Thymus (tissue), 11 donors: ENCODE measurements around the gene ARHGAP40. TPM values are rescaled to one million over a fixed set of nuclear protein-coding genes. Genes with fewer than 3 reads are reported as not detected.

ENCODE experiments used
- DNase-seq, 9 donors: peaks; one replicate each; pipeline ENCODE4 v3.0.0-alpha.2; 2013; ENCODE audit warnings: low spot score in 9 of 9, low read depth in 6 of 9, missing footprints in 1 of 9
- H3K27ac ChIP-seq, 2 donors: one replicate each; pipeline ENCODE4 v1.5.1; 2013; ENCODE audit warnings: control low read depth in 1 of 2, low read depth in 1 of 2, low read length in 1 of 2, mild to moderate bottlenecking in 1 of 2, moderate library complexity in 1 of 2
- H3K27me3 ChIP-seq, 2 donors: one replicate each; pipeline ENCODE4 v1.5.1; 2013; ENCODE audit warnings: low read length in 1 of 2; ENCODE audit not compliant: control insufficient read depth in 2 of 2, insufficient read depth in 1 of 2
- H3K36me3 ChIP-seq, 2 donors: one replicate each; pipeline ENCODE4 v1.5.1; 2013; ENCODE audit warnings: low read length in 1 of 2, mild to moderate bottlenecking in 1 of 2, moderate library complexity in 1 of 2; ENCODE audit not compliant: control insufficient read depth in 2 of 2, insufficient read depth in 2 of 2
- H3K4me1 ChIP-seq, 2 donors: one replicate each; pipeline ENCODE4 v1.5.1; 2013; ENCODE audit warnings: low read length in 2 of 2; ENCODE audit not compliant: control insufficient read depth in 2 of 2, insufficient read depth in 2 of 2
- H3K4me3 ChIP-seq, 2 donors: one replicate each; pipeline ENCODE4 v1.5.1; 2013; ENCODE audit warnings: low read length in 2 of 2, control low read depth in 1 of 2, mild to moderate bottlenecking in 1 of 2
- H3K9me3 ChIP-seq, 2 donors: one replicate each; pipeline ENCODE4 v1.5.1; 2013; ENCODE audit warnings: low read length in 1 of 2, mild to moderate bottlenecking in 1 of 2; ENCODE audit not compliant: control insufficient read depth in 2 of 2, insufficient read depth in 1 of 2
- WGBS: extraction: QIAGEN DNeasy Blood & Tissue Kit; methylation state at CpG from one replicate; pipeline ENCODE4 v1.1.7; 2013; 5-methylcytosine and 5-hydroxymethylcytosine counted together
- polyA plus RNA-seq: library from polyadenylated mRNA; stranded (reverse); fragments of 200-250 nt; gene quantifications from one replicate; pipeline ENCODE4 v1.2.3, GENCODE V29; 2013
- total RNA-seq: library from RNA; stranded (reverse); fragments of 120-200 nt; gene quantifications from one replicate; pipeline ENCODE4 v1.2.4, GENCODE V29; 2013
- donor health status: healthy.

The ARHGAP40 gene
- total and polyA plus RNA-seq, 2 donors = 1.8 TPM; not detected in 1

DNA sequence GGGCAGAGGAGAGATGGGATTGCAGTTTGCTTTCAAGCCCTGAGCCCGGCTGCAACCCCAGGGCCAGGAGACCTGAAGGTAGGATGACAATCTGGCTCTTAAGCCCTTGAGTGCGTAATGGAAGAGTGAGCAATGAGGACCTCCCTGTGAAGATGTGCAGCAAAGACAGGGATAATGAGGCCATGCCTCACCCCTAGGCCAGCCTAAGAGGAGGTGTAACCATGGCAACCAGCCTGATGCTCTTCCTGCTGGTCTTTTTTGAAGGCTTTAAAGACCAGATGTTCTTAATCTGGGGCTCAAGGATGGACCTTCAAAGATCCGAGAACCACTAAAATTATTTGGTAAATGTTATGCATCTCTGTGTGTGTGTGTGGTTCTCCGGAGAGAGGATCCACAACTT is 8.2 kb downstream of the ARHGAP40 start:
- no peaks in the 10 kb centered on the region for H3K36me3 ChIP-seq
- 93% methylated on average over 4 of the region's 4 CpGs for WGBS
- no peaks in the 10 kb centered on the region for H3K9me3 ChIP-seq
- H3K4me3 ChIP-seq = no peak overlapping the region
- no peak overlapping the region for H3K27ac ChIP-seq
- DNase-seq = no peak
- H3K4me1 ChIP-seq = no peaks in the 10 kb centered on the region
- peaks cover 4 to 18% of the 10 kb centered on the region in 2 donors for H3K27me3 ChIP-seq

DNA sequence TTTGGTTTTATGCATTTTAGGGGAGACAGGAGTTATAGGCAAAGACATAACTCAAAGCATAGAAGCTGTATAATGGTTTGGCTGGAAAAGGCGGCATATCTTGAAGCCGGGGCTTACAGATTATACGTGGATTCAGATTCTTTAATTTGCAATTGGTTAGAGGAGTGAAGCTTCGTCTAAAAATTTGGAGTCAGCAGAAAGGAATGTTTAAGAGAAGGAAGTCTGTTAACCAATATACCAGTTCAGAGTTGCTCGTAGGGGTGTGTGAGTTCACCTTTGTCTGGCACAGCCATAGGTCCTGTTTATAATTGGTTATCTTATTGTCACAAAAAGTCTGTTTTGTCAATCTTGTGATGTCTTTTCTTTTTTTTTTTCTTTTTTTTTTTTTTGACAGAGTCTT is 8.9 kb downstream of the ARHGAP40 start:
- Histone ChIP-seq H3K36me3 (no peaks in the 10 kb centered on the region), H3K9me3 (no peaks in the 10 kb centered on the region), H3K4me3 (no peak overlapping the region), H3K27ac (no peak overlapping the region), H3K27me3 (peaks cover 4 to 18% of the 10 kb centered on the region in 2 donors), H3K4me1 (no peaks in the 10 kb centered on the region)
- WGBS = 90% methylated on average over 5 of the region's 5 CpGs
- no peak for DNase-seq

- Histone ChIP-seq H3K4me1 (no peaks in the 10 kb centered on the region), H3K27me3 (peaks cover 0 to 6% of the 10 kb centered on the region in 2 donors), H3K27ac (no peak overlapping the region), H3K4me3 (no peak overlapping the region), H3K36me3 (no peaks in the 10 kb centered on the region), H3K9me3 (no peaks in the 10 kb centered on the region)
- no peak for DNase-seq
- 80% methylated on average over 5 of the region's 5 CpGs for WGBS
Measured at GRCh38 chr20:38612751-38613515, 11.3 kb downstream of the ARHGAP40 start.

DNA sequence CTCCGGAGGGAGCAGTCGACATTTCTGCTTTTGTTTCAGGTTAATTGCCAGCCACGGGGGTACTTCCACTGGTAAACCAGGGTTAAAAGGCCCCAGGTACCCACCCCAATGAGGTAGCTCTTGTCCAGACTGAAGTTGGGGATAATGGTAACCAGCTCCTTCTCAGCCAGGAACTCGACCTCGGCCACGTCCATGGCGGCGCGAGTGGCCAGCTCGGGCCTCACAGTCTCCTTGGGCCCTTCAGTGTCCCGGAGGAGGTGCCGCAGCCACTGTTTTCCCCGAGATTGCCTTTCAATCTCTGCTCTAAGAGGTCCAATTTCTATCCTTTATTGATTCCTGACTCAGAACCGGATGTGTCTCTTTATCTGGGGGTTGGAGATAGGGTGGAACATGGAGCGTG is 13.7 kb downstream of the ARHGAP40 start:
- 93% methylated on average over 15 of the region's 15 CpGs for WGBS
- H3K4me3 ChIP-seq = no peak overlapping the region
- no peaks in the 10 kb centered on the region for H3K36me3 ChIP-seq
- H3K27me3 ChIP-seq = peaks cover 0 to 2% of the 10 kb centered on the region in 2 donors
- no peaks in the 10 kb centered on the region for H3K9me3 ChIP-seq
- DNase-seq = no peak
- no peaks in the 10 kb centered on the region for H3K4me1 ChIP-seq
- no peak overlapping the region for H3K27ac ChIP-seq

- Histone ChIP-seq H3K36me3 (no peaks in the 10 kb centered on the region), H3K4me1 (no peaks in the 10 kb centered on the region), H3K27me3 (peaks cover 0 to 7% of the 10 kb centered on the region in 2 donors), H3K4me3 (no peak overlapping the region), H3K27ac (no peak overlapping the region), H3K9me3 (no peaks in the 10 kb centered on the region)
- WGBS = 91% methylated on average over 4 of the region's 4 CpGs
- no peak for DNase-seq
Measured at GRCh38 chr20:38616457-38616856, 14.8 kb downstream of the ARHGAP40 start.

DNA sequence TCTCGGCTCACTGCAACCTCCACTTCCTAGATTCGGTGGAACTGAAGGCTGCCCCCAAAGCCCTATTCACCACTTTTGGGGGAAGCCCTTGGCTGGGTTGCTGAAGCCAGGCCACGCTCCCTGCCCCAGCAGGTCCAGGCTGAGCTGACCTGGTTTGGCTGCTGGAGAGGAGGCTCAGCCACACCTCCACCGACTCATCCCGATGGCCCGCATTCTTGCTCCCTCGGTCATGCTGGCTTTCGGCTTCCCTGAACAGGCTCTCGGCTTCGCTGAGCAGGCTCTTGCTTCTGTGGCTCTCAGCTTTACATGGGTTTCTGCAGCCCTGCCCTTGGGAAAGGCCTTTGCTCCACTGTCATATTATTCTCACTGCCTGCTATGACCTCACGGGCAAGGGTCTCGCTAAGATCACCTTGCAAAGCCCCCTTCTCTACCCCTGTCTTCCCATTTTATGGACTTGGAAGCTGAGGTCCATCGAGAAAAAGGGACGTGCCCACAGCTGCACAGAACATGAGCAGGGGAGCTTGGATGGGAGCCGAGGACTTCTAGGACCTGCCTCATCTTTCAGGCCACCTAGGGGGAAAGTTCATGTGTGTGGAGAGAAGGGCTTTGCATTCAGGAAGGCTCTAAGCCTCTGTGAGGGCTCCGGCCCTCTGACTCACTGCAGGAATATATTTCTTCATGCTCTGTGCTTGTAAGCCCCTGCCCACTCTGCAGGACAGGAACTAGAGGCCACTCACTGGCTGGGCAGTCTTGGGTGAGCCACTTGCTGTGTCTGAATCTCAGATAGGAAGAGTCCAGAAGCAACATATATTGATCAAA is 15.6 kb downstream of the ARHGAP40 start:
- Histone ChIP-seq H3K27ac (no peak overlapping the region), H3K4me1 (no peaks in the 10 kb centered on the region), H3K4me3 (no peak overlapping the region), H3K36me3 (no peaks in the 10 kb centered on the region), H3K9me3 (no peaks in the 10 kb centered on the region), H3K27me3 (peaks cover 0 to 7% of the 10 kb centered on the region in 2 donors)
- WGBS = 78% methylated on average over 16 of the region's 16 CpGs
- DNase-seq = no peak

DNA sequence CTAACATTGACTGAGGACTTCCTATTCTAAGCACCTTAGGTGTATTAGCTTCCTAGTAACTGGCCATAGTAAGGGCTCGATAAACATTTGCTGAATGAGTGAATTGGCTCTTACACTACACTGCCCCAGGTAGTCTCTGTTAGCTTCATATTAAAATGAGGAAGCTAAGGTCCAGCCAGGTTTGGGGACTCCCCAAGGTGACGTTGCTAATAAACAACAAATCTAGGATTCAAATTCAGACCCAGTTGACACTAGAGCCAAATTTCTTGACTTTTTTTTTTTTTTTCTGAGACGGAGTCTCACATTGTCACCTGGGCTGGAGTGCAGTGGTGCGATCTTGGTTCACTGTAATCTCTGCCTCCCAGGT is 16.2 kb downstream of the ARHGAP40 start:
- Histone ChIP-seq H3K9me3 (no peaks in the 10 kb centered on the region), H3K27me3 (peaks cover 0 to 7% of the 10 kb centered on the region in 2 donors), H3K36me3 (no peaks in the 10 kb centered on the region), H3K4me3 (no peak overlapping the region), H3K27ac (no peak overlapping the region), H3K4me1 (no peaks in the 10 kb centered on the region)
- 85% methylated on average over 4 of the region's 4 CpGs for WGBS
- no peak for DNase-seq

GRCh38 chr20:38620441-38620840 is 18.8 kb downstream of the ARHGAP40 start:
- Histone ChIP-seq H3K27ac (no peak overlapping the region), H3K9me3 (no peaks in the 10 kb centered on the region), H3K4me1 (no peaks in the 10 kb centered on the region), H3K27me3 (peaks cover 0 to 10% of the 10 kb centered on the region in 2 donors), H3K36me3 (no peaks in the 10 kb centered on the region), H3K4me3 (no peak overlapping the region)
- DNase-seq = no peak
- WGBS = 69% methylated on average over 9 of the region's 9 CpGs

DNA sequence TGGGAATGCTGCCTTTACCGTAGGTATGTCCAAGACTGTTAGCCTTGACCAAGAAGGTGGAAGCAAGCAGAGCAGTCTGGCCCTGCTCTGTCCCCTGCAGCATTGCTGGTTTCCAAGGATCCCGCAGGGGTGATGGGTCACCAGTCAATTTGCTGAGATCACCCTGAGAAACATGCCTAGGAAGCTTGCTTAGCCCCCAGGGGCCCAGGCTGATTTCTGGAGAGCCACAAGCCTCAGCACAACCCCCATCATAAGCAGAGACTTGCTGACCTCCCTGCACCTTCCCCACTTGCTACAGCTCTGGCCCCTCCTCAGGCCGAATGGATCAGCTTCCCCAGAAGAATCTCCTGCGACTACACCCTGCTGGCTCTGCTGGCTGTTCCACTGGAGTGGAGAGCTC is 21.5 kb downstream of the ARHGAP40 start:
- Histone ChIP-seq H3K4me3 (no peak overlapping the region), H3K27ac (no peak overlapping the region), H3K4me1 (no peaks in the 10 kb centered on the region), H3K36me3 (no peaks in the 10 kb centered on the region), H3K27me3 (peaks cover 0 to 10% of the 10 kb centered on the region in 2 donors), H3K9me3 (no peaks in the 10 kb centered on the region)
- no peak for DNase-seq
- 80% methylated on average over 4 of the region's 4 CpGs for WGBS
